Activated naive CD8-positive, alpha-beta T cell (primary cell): ENCODE data around the gene MEGF9.
"Not testable (repeated sequence)": the region's sequence is repeated elsewhere in the genome, so short reads cannot be mapped to it uniquely, and the experiment has no call there.

Source experiments
- H3K27ac Mint-ChIP-seq: one replicate; pipeline ENCODE4 v1.8.0; 2021; ENCODE audit warnings: mixed read lengths
- H3K27me3 Mint-ChIP-seq: one replicate; pipeline ENCODE4 v1.8.0; 2021; ENCODE audit warnings: mixed read lengths
- H3K36me3 Mint-ChIP-seq: one replicate; pipeline ENCODE4 v1.8.0; 2021; ENCODE audit warnings: mixed read lengths
- H3K4me1 Mint-ChIP-seq: one replicate; pipeline ENCODE4 v1.8.0; 2021; ENCODE audit warnings: low read depth, mixed read lengths
- H3K4me3 Mint-ChIP-seq: one replicate; pipeline ENCODE4 v1.8.0; 2021; ENCODE audit warnings: mild to moderate bottlenecking, mixed read lengths
- H3K9me3 Mint-ChIP-seq: one replicate; pipeline ENCODE4 v1.8.0; 2021; ENCODE audit warnings: low read depth, mixed read lengths

MEGF9 gene

DNA sequence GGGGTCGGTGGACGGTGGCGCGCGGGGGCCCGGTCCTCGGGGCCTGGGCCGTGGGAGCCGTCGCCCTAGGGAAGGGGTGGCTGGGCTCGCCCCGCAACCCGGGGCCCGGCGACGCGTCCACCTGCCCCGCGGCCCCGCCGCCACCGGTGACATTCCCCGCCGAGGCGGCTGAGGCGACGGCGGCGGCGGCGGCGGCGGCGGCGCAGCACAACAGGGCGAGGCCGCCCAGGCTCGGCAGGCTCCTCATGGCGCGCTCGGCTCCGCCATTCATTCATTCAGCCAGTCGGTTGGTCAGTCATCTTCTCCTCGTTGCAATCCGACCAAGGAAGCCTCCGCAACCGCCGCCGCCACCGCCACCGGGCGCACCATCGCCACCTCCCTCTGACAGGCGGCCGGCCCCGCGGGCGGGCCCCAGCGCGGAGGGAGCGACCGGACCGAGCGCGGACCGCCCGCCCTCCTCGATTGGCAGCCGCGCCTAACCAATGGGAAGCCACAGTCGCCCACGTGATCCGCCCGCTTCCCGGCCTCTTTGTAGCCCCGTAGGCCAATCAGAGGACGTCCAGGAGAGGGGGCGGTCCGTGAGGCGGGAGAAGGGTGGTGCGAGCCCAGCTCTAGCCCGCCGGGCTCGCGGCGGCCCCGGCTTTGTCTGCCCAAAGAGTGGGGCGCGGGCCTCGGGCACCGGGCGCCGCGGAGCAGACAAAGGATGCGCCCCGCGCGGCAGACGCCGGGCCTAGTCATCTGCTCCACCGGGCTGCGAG is at the start of gene MEGF9:
Gene MEGF9 (minus strand): TSS at position 383 of the 758 bp plus-strand sequence. CDS start 112 bp downstream, at position 271.
- H3K4me1 Mint-ChIP-seq: peaks cover 36% of the 10 kb centered on the region
- H3K27me3 Mint-ChIP-seq: no peaks in the 10 kb centered on the region
- no peaks in the 10 kb centered on the region for H3K9me3 Mint-ChIP-seq
- H3K4me3 Mint-ChIP-seq: peak within 1 kb of the TSS; percentile 87
- H3K27ac Mint-ChIP-seq: peak within 1 kb of the TSS; percentile 75
- H3K36me3 Mint-ChIP-seq: no peaks in the 10 kb centered on the region

DNA sequence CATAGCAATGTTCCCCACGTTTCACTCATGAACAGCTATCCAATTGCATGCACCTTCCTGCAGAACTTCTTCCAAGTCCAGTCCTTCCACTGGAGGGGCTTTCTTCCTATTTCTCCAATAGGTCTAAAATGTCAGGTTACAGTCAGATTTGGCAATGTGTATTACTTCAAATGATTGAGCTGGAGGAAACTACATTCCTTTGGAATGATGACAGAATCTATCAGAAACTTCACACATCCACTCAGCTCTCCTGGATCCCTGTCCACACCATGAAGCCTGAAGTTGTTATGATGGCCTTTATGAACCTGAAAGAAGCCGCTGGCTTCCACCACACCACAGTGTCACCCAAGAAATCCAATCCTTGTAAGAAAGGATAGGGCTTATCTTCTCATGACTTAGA is 46.7 kb upstream of the MEGF9 start:
- Mint-ChIP-seq H3K9me3 (no peaks in the 10 kb centered on the region), H3K4me3 (no peak overlapping the region), H3K27ac (no peak overlapping the region), H3K27me3 (no peaks in the 10 kb centered on the region), H3K36me3 (no peaks in the 10 kb centered on the region), H3K4me1 (peaks cover 9% of the 10 kb centered on the region)

DNA sequence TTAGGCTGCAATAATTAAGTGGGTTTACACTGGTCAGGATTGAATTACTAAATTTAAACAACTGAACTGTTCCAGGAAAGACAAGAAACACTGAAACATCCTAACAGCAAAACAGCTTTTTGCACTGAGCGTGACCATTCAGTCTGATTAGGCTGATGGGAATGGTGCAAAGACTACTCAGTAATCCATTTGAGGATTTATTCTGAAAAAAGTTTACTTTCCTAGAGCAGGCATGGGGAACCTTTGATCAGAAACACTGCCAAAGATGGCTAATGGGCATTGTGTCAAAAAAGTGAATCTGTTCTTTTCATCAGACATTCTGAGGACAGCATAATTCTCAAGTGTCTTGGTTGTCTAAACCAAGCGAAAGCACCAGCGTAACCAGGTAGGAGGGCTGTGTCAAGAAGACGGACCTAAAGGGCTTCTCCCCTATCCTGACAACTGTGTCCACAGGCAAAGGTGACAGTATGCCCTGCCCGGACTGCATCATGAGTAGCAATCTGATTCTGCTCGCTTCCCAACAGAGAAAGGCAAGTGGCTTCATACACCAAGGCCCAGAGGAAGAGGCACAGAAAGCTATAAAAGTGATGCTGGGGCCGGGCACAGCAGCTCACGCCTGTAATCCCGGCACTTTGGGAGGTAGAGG is 45.6 kb upstream of the MEGF9 start:
- Mint-ChIP-seq H3K27ac (peak overlapping the region; percentile 58), H3K4me1 (peaks cover 9% of the 10 kb centered on the region), H3K36me3 (no peaks in the 10 kb centered on the region), H3K27me3 (no peaks in the 10 kb centered on the region), H3K9me3 (no peaks in the 10 kb centered on the region), H3K4me3 (no peak overlapping the region)

DNA sequence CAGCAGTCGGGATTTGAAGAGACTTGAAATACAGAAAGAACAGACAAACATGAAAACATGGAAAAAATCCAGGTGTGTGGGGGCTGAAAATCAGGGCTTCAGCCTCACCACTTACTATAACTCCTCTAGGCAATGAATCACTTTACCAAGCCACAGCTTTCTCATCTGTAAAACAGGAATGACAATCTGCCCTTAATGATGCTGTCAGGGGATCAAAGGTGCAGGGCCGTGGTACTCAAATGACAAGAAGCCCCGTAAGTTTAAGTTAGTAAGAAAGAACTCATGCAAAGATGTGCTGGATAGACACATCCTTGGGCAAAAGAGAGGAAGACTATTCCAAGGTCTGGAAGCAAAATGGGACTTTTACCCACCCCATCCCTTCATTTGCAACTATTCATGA is 44.3 kb upstream of the MEGF9 start:
- H3K4me3 Mint-ChIP-seq: no peak overlapping the region
- no peaks in the 10 kb centered on the region for H3K27me3 Mint-ChIP-seq
- no peaks in the 10 kb centered on the region for H3K36me3 Mint-ChIP-seq
- no peaks in the 10 kb centered on the region for H3K9me3 Mint-ChIP-seq
- peaks cover 9% of the 10 kb centered on the region for H3K4me1 Mint-ChIP-seq
- H3K27ac Mint-ChIP-seq: peak overlapping the region; percentile 36

DNA sequence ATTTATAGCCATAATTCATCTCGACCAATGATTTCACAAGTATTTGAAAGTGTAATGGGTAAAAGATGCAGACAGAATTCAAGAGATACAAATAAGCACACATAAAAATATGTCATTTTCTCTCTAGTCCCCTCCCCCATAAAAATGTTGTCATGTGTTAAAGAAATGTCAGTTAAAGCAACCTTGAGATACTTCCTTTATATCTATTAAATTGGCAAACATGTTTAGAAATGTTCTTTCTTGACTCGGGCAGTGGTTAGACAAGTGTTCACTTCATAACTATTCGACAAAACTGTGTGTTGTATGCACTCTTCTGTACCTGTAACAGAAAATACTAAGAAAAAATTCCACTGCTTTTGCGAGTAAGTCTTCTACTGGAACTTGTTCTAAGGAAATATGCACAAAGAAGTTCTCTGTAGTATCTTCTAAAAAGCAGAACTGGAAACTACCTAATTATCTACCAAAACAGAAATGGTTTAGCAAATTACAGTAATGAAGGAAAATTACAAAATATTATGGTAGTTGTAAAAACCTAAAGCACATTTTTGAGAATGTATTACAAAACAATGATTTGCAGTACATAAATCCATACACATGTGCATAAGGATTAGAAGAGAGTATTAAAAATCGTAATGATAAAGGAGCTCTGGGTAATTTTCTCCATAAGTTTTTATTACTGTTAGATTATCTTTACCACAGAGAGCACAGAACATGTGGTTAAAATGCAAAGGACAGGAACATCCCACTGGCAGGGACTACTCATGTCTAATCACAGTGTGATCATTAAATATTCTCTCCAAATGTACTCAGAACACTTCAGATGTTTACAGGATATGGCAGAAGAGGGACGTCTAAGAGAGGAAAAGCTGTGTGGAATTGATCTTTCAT is 43.0 kb upstream of the MEGF9 start:
- peaks cover 9% of the 10 kb centered on the region for H3K4me1 Mint-ChIP-seq
- H3K36me3 Mint-ChIP-seq: peaks cover 4% of the 10 kb centered on the region
- no peaks in the 10 kb centered on the region for H3K27me3 Mint-ChIP-seq
- no peak overlapping the region for H3K27ac Mint-ChIP-seq
- no peaks in the 10 kb centered on the region for H3K9me3 Mint-ChIP-seq
- no peak overlapping the region for H3K4me3 Mint-ChIP-seq

DNA sequence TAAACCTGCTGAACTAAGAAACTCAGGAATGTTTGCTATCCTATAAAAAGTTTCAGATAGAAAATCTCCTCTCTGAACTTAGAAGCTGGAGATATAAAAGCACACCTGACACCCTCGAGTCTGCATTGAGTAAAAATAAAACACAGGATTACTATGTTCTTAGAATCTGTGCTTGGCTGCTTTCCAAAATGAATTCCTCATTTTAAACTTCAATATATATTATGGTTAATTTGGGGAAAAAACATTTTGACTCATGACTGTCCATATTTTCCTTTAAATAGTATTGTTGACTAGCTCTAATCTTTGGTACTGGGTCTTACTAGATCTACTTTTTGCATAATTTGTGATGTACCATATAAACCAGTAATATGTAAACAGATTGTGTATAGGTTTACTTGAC is 42.3 kb upstream of the MEGF9 start:
- no peak overlapping the region for H3K4me3 Mint-ChIP-seq
- H3K27me3 Mint-ChIP-seq: no peaks in the 10 kb centered on the region
- H3K4me1 Mint-ChIP-seq: peaks cover 9% of the 10 kb centered on the region
- peaks cover 4% of the 10 kb centered on the region for H3K36me3 Mint-ChIP-seq
- H3K27ac Mint-ChIP-seq: no peak overlapping the region
- no peaks in the 10 kb centered on the region for H3K9me3 Mint-ChIP-seq

DNA sequence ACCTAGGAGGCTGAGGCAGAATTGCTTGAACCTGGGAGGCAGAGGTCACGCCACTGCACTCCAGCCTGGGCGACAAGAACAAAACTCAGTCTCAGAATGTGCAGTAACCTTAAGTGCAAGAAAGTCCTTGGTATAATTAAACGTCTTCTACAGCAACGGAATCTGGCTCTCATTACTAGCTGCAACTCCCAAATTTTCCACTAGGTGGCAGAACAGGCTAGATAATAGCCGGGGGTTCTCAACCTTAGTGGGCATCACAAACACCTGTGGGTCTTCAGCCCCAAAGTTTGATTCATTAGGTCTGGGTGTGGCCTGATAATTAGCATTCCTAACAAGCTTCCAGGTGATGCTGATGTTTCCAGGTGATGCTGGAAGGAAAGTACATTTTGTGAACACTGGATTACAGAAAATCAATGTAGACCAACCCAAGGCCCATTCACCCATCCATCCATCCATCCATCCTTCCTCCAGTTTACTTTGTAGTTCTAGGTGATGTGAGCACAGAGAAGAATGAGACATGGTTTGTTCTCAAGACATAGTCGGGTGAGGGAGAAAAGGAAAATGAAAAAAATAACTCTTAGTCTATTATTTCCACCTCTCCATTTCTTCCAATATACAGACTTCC is 41.7 kb upstream of the MEGF9 start:
- peaks cover 4% of the 10 kb centered on the region for H3K36me3 Mint-ChIP-seq
- H3K9me3 Mint-ChIP-seq: no peaks in the 10 kb centered on the region
- no peaks in the 10 kb centered on the region for H3K27me3 Mint-ChIP-seq
- no peak overlapping the region for H3K27ac Mint-ChIP-seq
- H3K4me1 Mint-ChIP-seq: peaks cover 9% of the 10 kb centered on the region
- H3K4me3 Mint-ChIP-seq: no peak overlapping the region

DNA sequence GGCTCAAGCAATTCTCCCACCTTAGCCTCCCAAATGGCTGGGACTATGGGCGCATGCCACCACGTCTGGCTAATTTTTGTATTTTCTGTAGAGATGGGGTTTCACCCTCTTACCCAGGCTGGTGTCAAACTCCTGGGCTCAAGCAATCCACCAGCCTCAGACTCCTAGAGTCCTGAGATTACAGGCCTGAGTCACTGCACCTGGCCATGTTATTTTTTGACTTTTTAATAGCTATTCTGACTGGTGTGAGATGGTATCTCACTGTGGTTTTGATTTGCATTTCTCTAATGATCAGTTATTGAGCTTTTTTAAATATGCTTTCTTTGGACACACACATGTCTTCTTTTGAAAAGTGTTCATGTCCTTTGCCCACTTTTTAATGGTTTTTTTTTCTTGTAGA is 40.8 kb upstream of the MEGF9 start:
- Mint-ChIP-seq H3K27ac (no peak overlapping the region), H3K4me1 (peaks cover 9% of the 10 kb centered on the region), H3K36me3 (peaks cover 4% of the 10 kb centered on the region), H3K4me3 (no peak overlapping the region), H3K27me3 (no peaks in the 10 kb centered on the region), H3K9me3 (no peaks in the 10 kb centered on the region)

DNA sequence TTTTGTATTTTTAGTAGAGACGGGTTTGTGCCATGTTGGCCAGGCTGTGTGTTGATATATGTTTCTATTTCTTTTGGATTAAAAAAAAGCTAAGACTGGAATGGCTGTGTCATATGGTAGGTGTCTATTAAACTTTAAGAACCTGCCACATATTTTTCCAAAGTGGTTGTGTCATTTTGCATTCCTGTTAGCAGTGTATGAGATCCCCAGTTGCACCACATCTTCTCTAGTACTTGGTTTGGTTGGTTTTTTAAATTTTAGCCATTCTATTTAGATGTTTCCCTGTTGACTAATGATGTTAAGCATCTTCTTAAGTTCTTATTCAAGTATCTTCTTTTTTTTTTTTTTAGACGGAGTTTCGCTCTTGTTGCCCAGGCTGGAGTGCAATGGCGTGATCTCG is 36.2 kb upstream of the MEGF9 start:
- Mint-ChIP-seq H3K4me1 (peaks cover 2% of the 10 kb centered on the region), H3K27ac (no peak overlapping the region), H3K36me3 (peaks cover 4% of the 10 kb centered on the region), H3K27me3 (no peaks in the 10 kb centered on the region), H3K9me3 (no peaks in the 10 kb centered on the region), H3K4me3 (no peak overlapping the region)

DNA sequence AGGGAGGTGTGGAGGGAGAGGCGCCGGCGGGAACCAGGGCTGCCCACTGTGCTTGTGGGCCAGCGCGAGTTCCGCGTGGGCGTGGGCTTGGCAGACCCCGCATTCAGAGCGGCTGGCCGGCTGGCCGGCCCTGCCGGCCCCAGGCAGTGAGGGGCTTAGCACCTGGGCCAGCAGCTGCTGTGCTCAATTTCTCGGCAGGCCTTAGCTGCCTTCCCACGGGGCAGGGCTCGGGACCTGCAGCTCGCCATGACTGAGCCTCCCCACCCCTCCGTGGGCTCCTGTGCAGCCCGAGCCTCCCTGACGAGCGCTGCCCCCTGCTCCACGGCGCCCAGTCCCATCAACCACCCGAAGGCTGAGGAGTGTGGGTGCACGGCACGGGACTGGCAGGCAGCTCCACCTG is 32.1 kb upstream of the MEGF9 start:
- H3K4me1 Mint-ChIP-seq, H3K36me3 Mint-ChIP-seq, H3K27ac Mint-ChIP-seq, H3K9me3 Mint-ChIP-seq, H3K4me3 Mint-ChIP-seq, H3K27me3 Mint-ChIP-seq: not testable (repeated sequence)

DNA sequence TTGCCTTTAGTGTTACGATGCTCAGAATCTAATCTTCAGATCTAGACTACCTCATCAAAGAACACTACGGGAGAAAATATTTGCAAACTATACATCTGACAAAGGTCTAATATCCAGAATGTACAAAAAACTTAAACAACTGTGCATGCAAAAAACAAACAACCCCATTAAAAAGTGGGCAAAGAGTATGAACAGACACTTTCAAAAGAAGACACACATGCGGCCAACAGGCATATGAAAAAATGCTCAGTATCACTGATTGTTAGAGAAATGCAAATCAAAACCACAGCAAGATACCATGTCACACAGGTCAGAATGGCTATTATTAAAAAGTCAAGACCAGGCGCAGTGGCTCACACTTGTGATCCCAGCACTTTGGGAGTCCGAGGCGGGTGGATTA is 31.0 kb upstream of the MEGF9 start:
- no peak overlapping the region for H3K4me3 Mint-ChIP-seq
- H3K9me3 Mint-ChIP-seq: no peaks in the 10 kb centered on the region
- H3K27ac Mint-ChIP-seq: no peak overlapping the region

DNA sequence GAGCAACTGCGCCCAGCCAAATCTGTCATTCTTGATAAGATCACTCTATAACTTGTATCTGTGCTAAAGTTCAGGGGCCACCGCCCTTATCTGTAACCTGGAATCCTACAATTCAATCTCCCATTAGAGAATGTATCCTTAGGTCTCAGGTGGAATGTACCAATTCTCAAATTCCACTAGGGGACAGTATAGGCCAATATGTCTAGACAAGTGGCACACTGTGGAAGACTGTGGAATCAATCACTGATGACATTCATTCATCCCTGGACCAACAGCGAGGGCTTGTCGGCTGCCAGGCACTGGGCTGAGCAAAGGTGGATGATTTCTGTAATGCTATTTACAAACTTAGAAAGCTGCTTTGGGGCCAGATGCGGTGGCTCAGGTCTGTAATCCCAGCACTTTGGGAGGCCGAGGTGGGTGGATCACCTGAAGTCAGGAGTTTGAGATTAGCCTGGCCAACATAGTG is 28.7 kb upstream of the MEGF9 start:
- Mint-ChIP-seq H3K27ac (no peak overlapping the region), H3K9me3 (no peaks in the 10 kb centered on the region), H3K4me3 (no peak overlapping the region), H3K4me1 (peaks cover 2% of the 10 kb centered on the region), H3K36me3 (no peaks in the 10 kb centered on the region), H3K27me3 (no peaks in the 10 kb centered on the region)

More for the DNA sequence above, 31.0 kb upstream of the MEGF9 start:
- no peaks in the 10 kb centered on the region for H3K27me3 Mint-ChIP-seq
- no peaks in the 10 kb centered on the region for H3K36me3 Mint-ChIP-seq
- H3K4me1 Mint-ChIP-seq: peaks cover 2% of the 10 kb centered on the region

DNA sequence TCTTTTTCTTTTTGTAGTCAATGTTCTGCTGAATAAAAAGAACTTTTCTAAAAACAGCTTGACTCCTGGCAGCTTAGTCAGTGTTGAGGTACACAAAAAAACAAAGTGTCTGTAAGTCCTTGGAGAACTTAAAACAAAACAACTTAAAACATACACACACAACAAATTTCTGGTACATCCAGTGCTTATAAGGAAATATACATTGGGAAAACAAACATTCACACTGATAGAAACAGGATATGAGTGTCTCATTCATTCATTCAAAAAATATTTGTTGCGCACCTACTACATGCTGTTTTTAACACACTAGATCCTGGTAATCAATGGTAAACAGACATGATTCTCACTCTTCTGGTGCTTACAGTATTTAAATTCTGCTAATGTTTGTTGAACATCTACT is 27.4 kb upstream of the MEGF9 start:
- no peak overlapping the region for H3K27ac Mint-ChIP-seq
- no peaks in the 10 kb centered on the region for H3K36me3 Mint-ChIP-seq
- H3K4me3 Mint-ChIP-seq: no peak overlapping the region
- no peaks in the 10 kb centered on the region for H3K9me3 Mint-ChIP-seq
- no peaks in the 10 kb centered on the region for H3K4me1 Mint-ChIP-seq
- no peaks in the 10 kb centered on the region for H3K27me3 Mint-ChIP-seq

DNA sequence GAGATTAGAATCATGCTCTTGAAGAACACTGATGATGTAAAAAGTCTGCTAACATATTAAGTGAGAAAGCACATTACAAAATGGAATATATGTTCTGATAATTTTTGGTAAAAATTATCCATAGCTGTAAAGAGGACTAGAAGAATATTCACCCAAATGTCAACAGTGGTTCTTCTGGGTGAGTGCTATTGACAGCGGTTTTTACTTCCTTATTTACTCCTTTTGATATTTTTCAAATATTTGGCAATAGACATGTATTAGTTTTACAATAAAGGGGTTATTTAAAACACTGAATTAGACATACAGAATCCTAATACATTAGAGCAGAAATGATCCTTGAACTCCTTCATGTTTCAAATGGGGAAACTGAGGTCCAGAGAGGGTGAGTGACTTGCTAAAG is 26.9 kb upstream of the MEGF9 start:
- no peaks in the 10 kb centered on the region for H3K27me3 Mint-ChIP-seq
- no peak overlapping the region for H3K27ac Mint-ChIP-seq
- H3K4me1 Mint-ChIP-seq: no peaks in the 10 kb centered on the region
- no peaks in the 10 kb centered on the region for H3K9me3 Mint-ChIP-seq
- H3K36me3 Mint-ChIP-seq: no peaks in the 10 kb centered on the region
- no peak overlapping the region for H3K4me3 Mint-ChIP-seq

DNA sequence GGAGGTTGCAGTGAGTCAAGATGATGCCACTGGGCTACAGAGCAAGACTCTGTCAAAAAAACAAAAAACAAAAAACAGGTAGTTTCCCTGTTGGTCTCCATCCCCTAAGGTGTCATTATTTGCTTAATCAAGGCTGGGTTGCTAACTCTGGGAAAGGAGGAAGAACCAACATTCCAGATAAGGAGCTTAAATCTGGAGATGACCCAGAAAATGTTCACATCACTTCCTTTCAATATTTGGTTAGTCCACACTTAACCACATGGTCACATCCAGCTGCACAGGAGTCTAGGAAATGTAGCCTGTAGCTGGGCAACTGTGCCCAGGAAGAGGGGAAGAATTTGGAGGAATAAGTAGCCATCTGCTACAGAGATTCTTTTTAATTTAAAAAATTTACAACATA is 25.9 kb upstream of the MEGF9 start:
- no peak overlapping the region for H3K27ac Mint-ChIP-seq
- H3K4me3 Mint-ChIP-seq: no peak overlapping the region
- H3K4me1 Mint-ChIP-seq: peaks cover 2% of the 10 kb centered on the region
- H3K36me3 Mint-ChIP-seq: no peaks in the 10 kb centered on the region
- H3K27me3 Mint-ChIP-seq: no peaks in the 10 kb centered on the region
- H3K9me3 Mint-ChIP-seq: no peaks in the 10 kb centered on the region
